ENCODE results near the gene MSI2.

The MSI2 gene

DNA sequence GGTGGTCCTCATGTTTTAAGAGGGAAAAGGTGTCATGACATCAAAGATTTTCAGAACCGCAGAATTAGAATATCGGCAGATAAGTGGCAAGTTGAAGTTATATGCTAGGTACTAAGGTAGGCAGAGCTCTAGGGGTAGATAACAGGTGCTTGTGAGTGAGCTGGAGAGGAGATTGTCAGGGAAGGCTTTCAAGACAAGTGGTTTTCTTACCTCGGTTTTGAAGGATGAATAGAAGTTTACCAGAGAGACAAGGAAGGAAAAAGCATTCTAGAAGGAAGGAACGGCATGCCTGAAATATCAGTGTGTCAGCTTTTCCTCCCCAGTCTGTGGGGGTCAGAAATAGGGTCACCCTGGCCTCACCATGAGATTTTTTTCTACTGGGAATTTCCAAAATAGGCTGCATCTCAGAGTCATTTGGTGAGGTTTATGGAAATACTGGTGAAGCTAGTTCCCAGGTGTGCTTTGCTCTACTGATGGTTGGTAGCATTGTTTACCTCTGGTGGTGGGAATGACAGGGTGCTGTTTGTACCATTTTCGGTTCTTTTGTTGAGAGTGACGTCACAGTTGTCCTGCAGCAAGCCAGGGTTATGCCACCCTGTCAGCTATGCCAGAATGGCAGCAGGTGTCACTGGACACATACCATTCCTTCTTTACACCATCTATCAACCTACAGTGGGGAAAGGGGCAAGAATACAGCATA lies 112.5 kb downstream of the MSI2 start:
- FAIRE-seq (peak; percentile 67), DNase-seq (ENCODE audit: insufficient read length) (no peak)

GRCh38 chr17:57369509-57369945 lies 113.2 kb downstream of the MSI2 start:
- no peak for TF ChIP-seq POLR2A (IDR thresholded peaks at IDR 0.05; ENCODE audit: low read depth, low read length)
- no peak for TF ChIP-seq POLR2AphosphoS5 (IDR thresholded peaks at IDR 0.05; ENCODE audit: low read depth, low read length)
- TF ChIP-seq TAF1 (IDR thresholded peaks at IDR 0.05; ENCODE audit: borderline replicate concordance, low read depth, low read length) = no peak
- DNase-seq (ENCODE audit: insufficient read length) (no peak), FAIRE-seq (no peak)

More for the DNA sequence above, 112.5 kb downstream of the MSI2 start:
- TF ChIP-seq POLR2AphosphoS5 (IDR thresholded peaks at IDR 0.05; ENCODE audit: low read depth, low read length) = no peak
- TF ChIP-seq POLR2A (IDR thresholded peaks at IDR 0.05; ENCODE audit: low read depth, low read length) = no peak
- TF ChIP-seq TAF1 (IDR thresholded peaks at IDR 0.05; ENCODE audit: borderline replicate concordance, low read depth, low read length) = no peak

- no peak for TF ChIP-seq POLR2AphosphoS5 (IDR thresholded peaks at IDR 0.05; ENCODE audit: low read depth, low read length)
- no peak for TF ChIP-seq TAF1 (IDR thresholded peaks at IDR 0.05; ENCODE audit: borderline replicate concordance, low read depth, low read length)
- DNase-seq (ENCODE audit: insufficient read length) = no peak
- FAIRE-seq = no peak
These were observed 113.8 kb downstream of the MSI2 start for GRCh38 chr17:57370037-57370581.

DNA sequence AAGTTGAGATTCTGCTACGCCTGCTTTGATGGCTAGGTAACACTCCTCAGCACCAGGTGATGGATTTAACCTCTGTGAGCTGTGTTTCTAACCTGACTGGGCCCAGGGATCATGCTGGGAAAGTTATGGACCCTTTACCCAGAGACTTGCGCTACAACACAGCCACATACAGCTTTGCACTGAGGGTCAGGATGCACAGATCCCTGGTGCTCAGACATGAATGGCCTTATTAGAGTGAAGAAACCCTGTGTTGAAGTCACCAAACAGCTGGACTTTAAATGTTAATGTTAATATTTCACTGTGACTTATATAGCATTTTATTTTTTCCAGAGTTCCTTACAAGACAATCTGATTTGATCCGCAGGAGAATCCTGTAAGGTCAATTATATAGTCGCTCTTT lies 114.3 kb downstream of the MSI2 start:
- TF ChIP-seq POLR2A (IDR thresholded peaks at IDR 0.05; ENCODE audit: low read depth, low read length) (no peak), TAF1 (IDR thresholded peaks at IDR 0.05; ENCODE audit: borderline replicate concordance, low read depth, low read length) (no peak), POLR2AphosphoS5 (IDR thresholded peaks at IDR 0.05; ENCODE audit: low read depth, low read length) (no peak)
- DNase-seq (ENCODE audit: insufficient read length) (no peak), FAIRE-seq (no peak)

DNA sequence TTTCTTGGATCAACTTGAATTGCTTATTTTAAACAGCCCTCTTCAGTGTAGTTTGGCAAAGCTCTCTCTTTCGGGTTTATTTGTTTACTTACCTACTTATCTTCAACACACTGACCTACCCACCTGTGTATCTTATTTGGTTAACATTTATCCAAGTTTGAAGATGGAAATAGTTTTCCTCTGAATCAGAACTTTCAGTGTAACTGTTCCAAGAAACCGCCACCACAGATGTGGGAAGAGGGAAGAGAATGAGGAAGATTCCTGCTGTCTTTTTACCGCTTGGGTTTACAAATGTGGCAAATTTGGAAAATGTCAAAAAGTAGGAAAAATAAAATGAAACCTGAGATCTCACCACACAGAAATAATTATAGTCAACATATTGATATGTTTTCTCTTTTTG lies 115.8 kb downstream of the MSI2 start:
- no peak for TF ChIP-seq TAF1 (IDR thresholded peaks at IDR 0.05; ENCODE audit: borderline replicate concordance, low read depth, low read length)
- TF ChIP-seq POLR2AphosphoS5 (IDR thresholded peaks at IDR 0.05; ENCODE audit: low read depth, low read length) = no peak
- no peak for TF ChIP-seq POLR2A (IDR thresholded peaks at IDR 0.05; ENCODE audit: low read depth, low read length)
- FAIRE-seq (no peak), DNase-seq (ENCODE audit: insufficient read length) (no peak)

- TF ChIP-seq POLR2A (IDR thresholded peaks at IDR 0.05; ENCODE audit: low read depth, low read length) (no peak), TAF1 (IDR thresholded peaks at IDR 0.05; ENCODE audit: borderline replicate concordance, low read depth, low read length) (no peak), POLR2AphosphoS5 (IDR thresholded peaks at IDR 0.05; ENCODE audit: low read depth, low read length) (no peak)
- DNase-seq (ENCODE audit: insufficient read length) (no peak), FAIRE-seq (no peak)
These were observed 116.7 kb downstream of the MSI2 start for GRCh38 chr17:57373048-57373447.

DNA sequence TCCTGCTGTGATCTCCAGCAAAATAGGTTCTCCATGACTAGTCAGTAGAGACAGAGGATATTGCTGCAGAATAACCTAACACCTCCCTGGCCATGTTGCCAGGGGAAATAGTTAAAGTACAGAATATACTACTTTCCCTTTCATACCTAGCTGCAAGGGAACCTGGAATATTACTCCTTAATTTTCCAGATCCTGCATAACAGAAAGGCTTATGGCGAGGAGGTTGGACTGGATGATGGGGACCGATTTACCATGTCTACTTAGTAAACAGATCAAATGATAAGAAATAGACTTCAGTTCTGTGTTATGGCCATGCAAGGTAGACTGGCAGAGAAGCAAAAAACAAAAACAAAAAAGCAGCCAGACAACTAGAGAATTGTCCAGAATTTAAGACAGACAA lies 117.4 kb downstream of the MSI2 start:
- no peak for DNase-seq (ENCODE audit: insufficient read length)
- TF ChIP-seq POLR2A (IDR thresholded peaks at IDR 0.05; ENCODE audit: low read depth, low read length) (no peak), TAF1 (IDR thresholded peaks at IDR 0.05; ENCODE audit: borderline replicate concordance, low read depth, low read length) (no peak), POLR2AphosphoS5 (IDR thresholded peaks at IDR 0.05; ENCODE audit: low read depth, low read length) (no peak)
- FAIRE-seq = no peak

DNA sequence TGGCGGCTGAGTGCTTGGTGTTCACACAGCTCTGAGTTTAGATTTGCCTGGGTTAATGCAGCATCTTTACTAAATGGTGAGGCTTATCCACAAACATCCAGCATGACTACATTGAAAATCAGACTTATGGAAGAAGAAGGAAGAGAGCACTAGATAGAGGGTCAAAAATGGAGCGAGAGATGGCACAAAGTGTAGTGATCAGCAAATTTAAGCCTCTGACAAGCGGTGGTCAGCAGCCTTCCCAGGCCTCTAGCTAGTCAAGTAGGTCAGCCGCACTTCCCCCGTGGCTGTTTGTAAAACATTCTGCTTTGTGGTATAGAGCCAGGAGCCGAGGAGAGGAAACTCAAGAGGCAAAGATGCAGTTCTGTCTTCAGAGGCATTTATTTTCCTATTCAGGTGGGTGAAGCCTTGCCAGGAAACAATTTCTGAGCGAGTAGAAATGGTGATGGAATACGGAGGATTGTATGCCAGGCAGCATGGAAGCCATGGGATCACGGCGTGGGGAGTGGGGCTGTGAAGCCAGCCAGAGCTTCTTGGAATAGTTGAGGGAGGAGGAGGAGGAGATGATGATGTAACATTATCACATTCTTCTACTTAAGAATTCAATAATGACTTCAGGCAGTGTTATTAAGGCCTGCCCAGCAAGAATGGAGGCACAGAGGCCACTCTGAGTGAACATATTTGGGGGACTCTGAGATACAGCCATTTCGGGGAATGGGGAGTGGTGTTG lies 118.9 kb downstream of the MSI2 start:
- FAIRE-seq (no peak), DNase-seq (ENCODE audit: insufficient read length) (no peak)
- TF ChIP-seq POLR2A (IDR thresholded peaks at IDR 0.05; ENCODE audit: low read depth, low read length) (no peak), TAF1 (IDR thresholded peaks at IDR 0.05; ENCODE audit: borderline replicate concordance, low read depth, low read length) (no peak), POLR2AphosphoS5 (IDR thresholded peaks at IDR 0.05; ENCODE audit: low read depth, low read length) (no peak)

DNA sequence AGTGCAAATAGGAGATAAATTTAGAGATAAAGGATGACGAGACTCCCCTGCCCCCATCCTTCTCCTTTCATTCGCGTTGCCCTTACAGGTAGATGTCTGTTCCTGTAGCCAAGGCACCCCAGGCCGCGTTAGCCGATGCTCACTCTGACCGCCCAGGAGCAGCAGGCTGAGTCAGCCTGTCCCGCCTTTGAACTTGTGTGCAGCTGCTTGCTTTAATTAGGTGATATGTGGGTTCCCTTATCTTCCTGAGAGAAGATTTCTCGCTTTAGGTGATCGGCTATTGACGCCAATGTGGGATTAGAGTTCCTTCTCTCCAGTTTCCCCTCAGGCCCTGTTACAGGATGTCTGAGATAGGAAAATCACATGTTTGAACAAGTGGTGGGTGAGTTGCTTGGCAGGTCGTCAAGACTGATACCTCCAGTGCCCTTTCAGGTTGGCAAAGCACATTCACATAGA lies 119.5 kb downstream of the MSI2 start:
- TF ChIP-seq POLR2AphosphoS5 (IDR thresholded peaks at IDR 0.05; ENCODE audit: low read depth, low read length) (no peak), POLR2A (IDR thresholded peaks at IDR 0.05; ENCODE audit: low read depth, low read length) (no peak), TAF1 (IDR thresholded peaks at IDR 0.05; ENCODE audit: borderline replicate concordance, low read depth, low read length) (no peak)
- FAIRE-seq (no peak), DNase-seq (ENCODE audit: insufficient read length) (no peak)

DNA sequence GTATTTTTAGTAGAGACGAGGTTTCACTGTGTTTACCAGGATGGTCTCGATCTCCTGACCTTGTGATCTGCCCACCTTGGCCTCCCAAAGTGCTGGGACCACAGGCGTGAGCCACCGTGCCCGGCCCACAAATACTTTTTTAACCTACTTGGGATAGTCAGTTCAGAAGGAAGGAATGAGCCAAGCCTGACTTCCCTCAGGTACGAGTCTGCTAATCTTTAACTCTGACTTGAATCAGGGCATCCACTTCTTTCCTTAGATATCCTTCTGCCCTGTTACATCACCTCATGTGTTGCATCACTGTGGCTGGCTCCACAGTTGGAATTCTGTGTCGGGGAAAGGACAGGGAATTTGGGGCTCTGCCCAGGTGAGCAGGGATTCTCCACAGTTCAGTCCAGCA lies 120.8 kb downstream of the MSI2 start:
- TF ChIP-seq POLR2AphosphoS5 (IDR thresholded peaks at IDR 0.05; ENCODE audit: low read depth, low read length) (no peak), TAF1 (IDR thresholded peaks at IDR 0.05; ENCODE audit: borderline replicate concordance, low read depth, low read length) (no peak), POLR2A (IDR thresholded peaks at IDR 0.05; ENCODE audit: low read depth, low read length) (no peak)
- FAIRE-seq (no peak), DNase-seq (ENCODE audit: insufficient read length) (no peak)

- TF ChIP-seq POLR2AphosphoS5 (IDR thresholded peaks at IDR 0.05; ENCODE audit: low read depth, low read length) = no peak
- TF ChIP-seq TAF1 (IDR thresholded peaks at IDR 0.05; ENCODE audit: borderline replicate concordance, low read depth, low read length) = no peak
- no peak for TF ChIP-seq POLR2A (IDR thresholded peaks at IDR 0.05; ENCODE audit: low read depth, low read length)
- DNase-seq (ENCODE audit: insufficient read length) (no peak), FAIRE-seq (no peak)
These were observed 123.0 kb downstream of the MSI2 start for GRCh38 chr17:57379237-57379894.
